ENCODE data around the gene RAB3IL1.

DNA sequence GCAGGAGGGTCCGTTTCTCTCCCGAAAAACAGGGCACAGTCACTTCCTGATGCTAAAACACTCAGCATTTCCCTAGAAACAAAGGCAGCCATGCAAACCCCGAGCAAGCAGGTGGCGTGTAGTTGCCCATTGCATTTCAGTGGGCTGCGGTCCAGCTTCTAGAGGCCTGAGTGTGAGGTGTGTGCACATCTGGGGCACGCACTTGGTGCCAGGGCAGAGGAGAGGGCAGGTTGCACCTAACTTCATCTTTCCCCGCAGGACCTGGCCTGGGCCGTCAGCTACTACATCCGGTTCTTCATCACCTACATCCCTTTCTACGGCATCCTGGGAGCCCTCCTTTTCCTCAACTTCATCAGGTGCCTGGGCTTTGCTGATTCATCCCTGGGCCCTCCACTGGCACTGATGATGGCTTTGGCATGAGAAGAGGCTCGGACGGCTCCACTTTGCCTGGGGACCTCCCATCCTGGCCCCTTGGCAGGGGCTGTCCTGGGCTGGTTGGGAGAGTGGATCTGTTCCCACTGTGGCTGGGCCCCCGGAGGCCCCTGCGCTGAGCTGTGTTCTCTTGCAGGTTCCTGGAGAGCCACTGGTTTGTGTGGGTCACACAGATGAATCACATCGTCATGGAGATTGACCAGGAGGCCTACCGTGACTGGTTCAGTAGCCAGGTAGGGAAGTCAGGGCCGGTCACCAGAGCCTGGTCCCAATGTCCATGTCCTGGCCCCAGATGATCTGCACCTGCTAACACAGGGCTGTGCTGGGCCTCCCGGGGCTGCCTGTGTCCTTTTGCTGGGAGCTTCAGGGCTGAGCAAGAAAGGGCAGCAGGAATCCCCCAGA lies 54.4 kb downstream of the RAB3IL1 start:
- TF ChIP-seq POLR2A (IDR thresholded peaks at IDR 0.05) = no peak
- no peak for TF ChIP-seq CTCF (IDR thresholded peaks at IDR 0.05)

Measured in body of pancreas (tissue), 4 donors.